Ovary (tissue), 10 donors: ENCODE measurements around the gene SLC1A5. TPM values are rescaled to one million over a fixed set of nuclear protein-coding genes. Genes with fewer than 3 reads are reported as not detected.

Experiments used
- DNase-seq, 5 donors: peaks; one replicate each; pipeline ENCODE4 v3.0.0-alpha.2; 2019 to 2020
- H3K27ac ChIP-seq, 2 donors: fragments of 200-600 bp; one replicate each; pipeline versions ENCODE4 v1.5.1 to v1.8.0; 2019 to 2022
- H3K27me3 ChIP-seq: fragments of 200-600 bp; one replicate; pipeline ENCODE4 v1.8.0; 2022
- H3K36me3 ChIP-seq: fragments of 200-600 bp; sonication (generic); one replicate; pipeline ENCODE4 v1.5.1; 2019
- H3K4me1 ChIP-seq: one replicate; pipeline ENCODE4 v1.8.1; 2013; ENCODE audit warnings: mild to moderate bottlenecking, moderate library complexity; ENCODE audit not compliant: insufficient read depth
- H3K4me3 ChIP-seq: fragments of 200-600 bp; sonication (generic); one replicate; pipeline ENCODE4 v1.5.1; 2017
- H3K9me3 ChIP-seq, 2 donors: fragments of 200-600 bp in 1 of 2; sonication (generic) in 1 of 2; one replicate each; pipeline versions ENCODE4 v1.5.1 to v1.8.1; 2013 to 2019; ENCODE audit warnings: mild to moderate bottlenecking in 1 of 2, moderate library complexity in 1 of 2
- EP300 ChIP-seq: sonication (generic); formaldehyde crosslinking; IDR thresholded peaks from one replicate; pipeline ENCODE4 v1.6.1; 2017; ENCODE audit warnings: antibody characterized with exemption
- POLR2A ChIP-seq: fragments of 450-650 bp; IDR thresholded peaks from one replicate; pipeline ENCODE4 v1.6.1; 2017; ENCODE audit warnings: antibody characterized with exemption, mild to moderate bottlenecking, moderate library complexity
- WGBS, 3 donors: extraction: QIAGEN DNeasy Blood & Tissue Kit in 1 of 3; methylation state at CpG; one replicate each; pipeline versions ENCODE4 v1.1.5 to v1.1.7; 2013 to 2017; 5-methylcytosine and 5-hydroxymethylcytosine counted together
- intact Hi-C, 4 donors: fragments of 100-400 bp; cut with DNase I; formaldehyde crosslinking; loops; one replicate each; pipeline versions ENCODE4 v1.11.0 to v1.15.1; 2022 to 2023
- long read RNA-seq, 3 donors: library from polyadenylated mRNA in 2 of 3; unstranded in 2 of 3; transcript quantifications; one replicate each; pipeline ENCODE4 v2.0.0 and lab custom pipeline, GENCODE V29; 2021 to 2026
- polyA plus RNA-seq, 2 donors: library from polyadenylated mRNA; stranded (reverse); fragments of 200-250 nt in 1 of 2; fragments of 350-450 nt in 1 of 2; fragmentation: Illumina TruSeq in 1 of 2; extraction: RNeasy Lipid Tissue Mini Kit (QIAGEN cat#74804) in 1 of 2; gene quantifications; one replicate each; pipeline ENCODE4 v1.2.3, GENCODE V29; 2013 to 2014
- total RNA-seq, 7 donors: library from RNA; depleted of rRNA in 2 of 7; stranded (reverse); fragments of >200 nt in 2 of 7; fragmentation: NEBNext Ultra II Directional in 3 of 7; extraction: Animal tissue kit (Norgen Biotek cat#: 25700) in 3 of 7; gene quantifications; one replicate each; pipeline versions ENCODE4 v1.1.0 to v1.2.4, GENCODE V29; 2016 to 2023
- TF ChIP-seq, protein P1 (sequence below), 3 donors: fragments of 450-650 bp in 2 of 3; fragments of 200-600 bp in 1 of 3; IDR thresholded peaks; one replicate each; pipeline versions ENCODE4 v1.5.1 to v1.8.0; 2016 to 2022; ENCODE audit warnings: antibody characterized with exemption in 3 of 3, mild to moderate bottlenecking in 1 of 3
- donor health status: DM: no; HTN: no; CAD: no; lungs with moderate emphysema.
- donor health status: DM: no; HTN: no; CAD: no.
- donor health status: Bipolar disorder and iron deficiency.
- donor health status: DM: yes; HTN: yes; CAD: no.
- donor health status: DM: no; HTN: no; CAD: no.
- donor health status: DM: yes; HTN: yes; CAD: no.

Gene SLC1A5
- total RNA-seq (100 to 1,000 TPM in 1 of 7 donors, 10 to 100 TPM in 6; 42.4 to 339 (median 65.1) TPM), polyA plus RNA-seq (10 to 100 TPM; 26.8 to 47.9 TPM)
- long read RNA-seq, donor 1, transcript SLC1A5-203 (8 exons, 2,882 nt) = major isoform, 151 of 195 reads
- long read RNA-seq, donor 1, transcript SLC1A5-201 (8 exons, 1,750 nt) = minor isoform, 5 of 195 reads
- long read RNA-seq, donor 1, partial matches to known transcripts = 23 of 195 reads
- long read RNA-seq, donor 1, other reads (novel, unspliced or antisense) = 12 of 195 reads
- long read RNA-seq, donor 2, transcript SLC1A5-203 (8 exons, 2,882 nt) = major isoform, 25 of 54 reads
- long read RNA-seq, donor 2, partial matches to known transcripts = 28 of 54 reads
- long read RNA-seq, donor 2, other reads (novel, unspliced or antisense) = 0 of 54 reads
- long read RNA-seq, donor 3, transcript SLC1A5-203 (8 exons, 2,882 nt) = major isoform, 115 of 134 reads
- long read RNA-seq, donor 3, partial matches to known transcripts = 14 of 134 reads
- long read RNA-seq, donor 3, other reads (novel, unspliced or antisense) = 1 of 134 reads

DNA sequence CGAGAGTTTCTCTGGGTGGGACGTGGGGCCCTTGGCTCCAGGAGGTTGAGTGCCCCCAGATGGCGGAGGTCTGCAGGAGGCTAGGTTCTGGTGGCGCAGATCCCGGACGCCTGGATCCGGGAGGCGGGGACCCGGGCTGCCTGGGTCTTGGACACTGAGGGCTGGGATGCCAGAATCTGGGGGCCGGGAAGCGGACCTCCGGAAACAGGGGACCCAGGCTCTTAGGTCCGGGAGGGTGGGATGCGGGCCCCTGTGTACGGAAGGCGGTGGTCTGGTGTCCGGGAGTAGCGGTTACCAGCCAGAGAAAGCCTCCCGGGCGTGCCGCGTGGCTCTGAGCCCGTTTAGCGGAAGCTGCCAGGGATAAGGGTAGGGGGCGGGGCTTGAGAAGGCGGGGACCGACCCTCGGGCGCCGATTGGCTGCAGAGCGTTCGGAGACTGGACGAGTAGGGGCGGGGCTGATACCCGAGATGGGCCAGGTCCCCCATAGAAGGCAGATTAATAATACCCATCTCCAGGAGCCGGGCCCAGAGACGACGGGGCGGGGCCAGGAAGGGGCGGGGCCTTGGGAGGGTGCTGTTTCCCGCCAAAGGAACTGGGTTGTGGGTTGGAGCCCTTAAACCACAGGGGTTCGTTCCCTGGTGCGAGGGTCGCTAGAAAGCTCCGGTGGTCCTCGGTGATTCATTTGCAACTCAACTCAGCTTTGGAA is at the start of gene SLC1A5:
TSS of gene SLC1A5 (minus strand) at position 333 of the 706 bp plus-strand sequence. CDS start 629 bp downstream, outside the sequence.
- Histone ChIP-seq H3K4me3 (peak within 1 kb of the TSS; percentile 92), H3K27ac (peak within 1 kb of the TSS; percentile 82 to 90), H3K36me3 (no peaks in the 10 kb centered on the region), H3K9me3 (no peaks in the 10 kb centered on the region), H3K27me3 (no peaks in the 10 kb centered on the region), H3K4me1 (peaks cover 18% of the 10 kb centered on the region)
- TF ChIP-seq POLR2A (peak; percentile 98), EP300 (no peak)
- 0 to 1% (median 0%) methylated on average over 42 to 46 of the region's 46 CpGs for WGBS, 3 donors
- DNase-seq = peak; percentile 98 to 99 (median 99)
- intact Hi-C loops = no loop called here

GRCh38 chr19:46838160-46838559 is 49.8 kb upstream of the SLC1A5 start:
- Histone ChIP-seq H3K4me1 (no peaks in the 10 kb centered on the region), H3K27me3 (no peaks in the 10 kb centered on the region), H3K27ac (no peak overlapping the region), H3K36me3 (no peaks in the 10 kb centered on the region), H3K9me3 (no peaks in the 10 kb centered on the region), H3K4me3 (no peak overlapping the region)
- TF ChIP-seq, protein P1, sequence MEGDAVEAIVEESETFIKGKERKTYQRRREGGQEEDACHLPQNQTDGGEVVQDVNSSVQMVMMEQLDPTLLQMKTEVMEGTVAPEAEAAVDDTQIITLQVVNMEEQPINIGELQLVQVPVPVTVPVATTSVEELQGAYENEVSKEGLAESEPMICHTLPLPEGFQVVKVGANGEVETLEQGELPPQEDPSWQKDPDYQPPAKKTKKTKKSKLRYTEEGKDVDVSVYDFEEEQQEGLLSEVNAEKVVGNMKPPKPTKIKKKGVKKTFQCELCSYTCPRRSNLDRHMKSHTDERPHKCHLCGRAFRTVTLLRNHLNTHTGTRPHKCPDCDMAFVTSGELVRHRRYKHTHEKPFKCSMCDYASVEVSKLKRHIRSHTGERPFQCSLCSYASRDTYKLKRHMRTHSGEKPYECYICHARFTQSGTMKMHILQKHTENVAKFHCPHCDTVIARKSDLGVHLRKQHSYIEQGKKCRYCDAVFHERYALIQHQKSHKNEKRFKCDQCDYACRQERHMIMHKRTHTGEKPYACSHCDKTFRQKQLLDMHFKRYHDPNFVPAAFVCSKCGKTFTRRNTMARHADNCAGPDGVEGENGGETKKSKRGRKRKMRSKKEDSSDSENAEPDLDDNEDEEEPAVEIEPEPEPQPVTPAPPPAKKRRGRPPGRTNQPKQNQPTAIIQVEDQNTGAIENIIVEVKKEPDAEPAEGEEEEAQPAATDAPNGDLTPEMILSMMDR (IDR thresholded peaks at IDR 0.05) = no peak
- no peak for TF ChIP-seq EP300
- no peak for TF ChIP-seq POLR2A
- WGBS, 3 donors = 78 to 85% (median 84%) methylated on average over 20 of the region's 20 CpGs
- intact Hi-C loops = no loop called here
- DNase-seq = no peak

- Histone ChIP-seq H3K27me3 (no peaks in the 10 kb centered on the region), H3K4me3 (no peak overlapping the region), H3K4me1 (no peaks in the 10 kb centered on the region), H3K27ac (no peak overlapping the region), H3K9me3 (no peaks in the 10 kb centered on the region), H3K36me3 (no peaks in the 10 kb centered on the region)
- TF ChIP-seq EP300 = no peak
- TF ChIP-seq, protein P1 (IDR thresholded peaks at IDR 0.05) = no peak
- TF ChIP-seq POLR2A = no peak
- WGBS, 3 donors = 92 to 96% (median 92%) methylated on average over 6 of the region's 6 CpGs
- intact Hi-C loops = no loop called here
- no peak for DNase-seq
Measured at GRCh38 chr19:46834984-46835383, 46.6 kb upstream of the SLC1A5 start.

- intact Hi-C loops = no loop called here
- no peak overlapping the region for H3K27ac ChIP-seq
- no peaks in the 10 kb centered on the region for H3K27me3 ChIP-seq
- no peak overlapping the region for H3K4me3 ChIP-seq
- H3K4me1 ChIP-seq = peaks cover 4% of the 10 kb centered on the region
- no peak for DNase-seq
- H3K9me3 ChIP-seq = no peaks in the 10 kb centered on the region
- H3K36me3 ChIP-seq = no peaks in the 10 kb centered on the region
- no peak for TF ChIP-seq POLR2A
- WGBS, 3 donors = 79 to 83% (median 82%) methylated on average over 5 of the region's 5 CpGs
Measured at GRCh38 chr19:46834121-46834520, 45.7 kb upstream of the SLC1A5 start.

DNA sequence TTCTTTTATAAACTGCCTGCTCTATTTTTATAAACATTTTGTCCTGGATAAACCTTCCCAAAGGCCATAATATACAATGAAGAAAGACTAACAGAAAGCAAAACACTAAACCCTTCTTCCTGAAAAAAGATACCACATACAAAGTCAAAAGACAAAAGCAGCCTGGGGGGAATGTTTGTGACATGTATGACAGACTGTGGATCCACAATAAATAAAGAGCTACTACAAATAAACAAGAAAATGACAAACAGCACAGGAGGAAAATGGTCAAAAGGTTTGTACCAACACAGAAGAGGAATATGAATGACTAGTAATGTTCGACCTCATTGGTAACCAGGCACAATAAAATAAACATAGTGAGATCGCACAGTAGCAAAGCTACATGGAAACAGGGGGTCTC is 42.5 kb upstream of the SLC1A5 start:
- H3K4me1 ChIP-seq = peaks cover 4% of the 10 kb centered on the region
- 90 to 95% (median 95%) methylated on average over 2 of the region's 2 CpGs for WGBS, 3 donors
- no peaks in the 10 kb centered on the region for H3K36me3 ChIP-seq
- intact Hi-C loops = no loop called here
- no peaks in the 10 kb centered on the region for H3K27me3 ChIP-seq
- DNase-seq = no peak
- no peaks in the 10 kb centered on the region for H3K9me3 ChIP-seq
- TF ChIP-seq EP300 = no peak
- TF ChIP-seq, protein P1 (IDR thresholded peaks at IDR 0.05) = no peak
- no peak for TF ChIP-seq POLR2A
- no peak overlapping the region for H3K4me3 ChIP-seq
- H3K27ac ChIP-seq = no peak overlapping the region
